HCT116 (cell line): ENCODE results near the gene NANOS2.

ENCODE experiments used
- ATF3 ChIP-seq: IDR thresholded peaks from 2 replicates; pipeline ENCODE4 v1.6.1; 2012
- CTCF ChIP-seq, 3 experiments: fragments of 200-600 bp in 1 of 3; sonication (generic) in 1 of 3; IDR thresholded peaks in 2 of 3; conservative IDR thresholded peaks in 1 of 3; 2 replicates each; pipeline ENCODE4 v1.5.1; 2012 to 2017; ENCODE audit warnings: low read depth in 2 of 3, low read length in 2 of 3, antibody characterized with exemption in 1 of 3, borderline replicate concordance in 1 of 3, control low read depth in 1 of 3, mild to moderate bottlenecking in 1 of 3, mixed read lengths in 1 of 3, mixed run types in 1 of 3, moderate library complexity in 1 of 3; ENCODE audit not compliant: insufficient read depth in 1 of 3
- EZH2 ChIP-seq: fragments of 200-600 bp; sonication (generic); IDR thresholded peaks from 2 replicates; pipeline ENCODE4 v1.6.1; 2017; ENCODE audit warnings: antibody characterized with exemption, mixed run types
- JUND ChIP-seq: IDR thresholded peaks from 2 replicates; pipeline ENCODE4 v1.6.1; 2012
- POLR2A ChIP-seq: IDR thresholded peaks from 2 replicates; pipeline ENCODE4 v1.7.0; 2011; ENCODE audit warnings: borderline replicate concordance; ENCODE audit not compliant: insufficient read depth, insufficient read length; ENCODE audit errors: extremely low read depth
- POLR2AphosphoS5 ChIP-seq: IDR thresholded peaks from 2 replicates; pipeline ENCODE4 v1.6.1; 2011; ENCODE audit warnings: mild to moderate bottlenecking, low read depth, low read length, moderate library complexity
- RAD21 ChIP-seq: IDR thresholded peaks from 2 replicates; pipeline ENCODE4 v1.6.1; 2012; ENCODE audit warnings: low read depth, mild to moderate bottlenecking
- REST ChIP-seq: IDR thresholded peaks from 2 replicates; pipeline ENCODE4 v1.6.1; 2012; ENCODE audit warnings: low read depth
- SIN3A ChIP-seq: IDR thresholded peaks from 2 replicates; pipeline ENCODE4 v1.6.1; 2012; ENCODE audit warnings: low read depth
- SP1 ChIP-seq: IDR thresholded peaks from 2 replicates; pipeline ENCODE4 v1.6.1; 2012; ENCODE audit warnings: low read depth
- TCF7L2 ChIP-seq: IDR thresholded peaks from 2 replicates; pipeline ENCODE4 v1.7.0; 2011; ENCODE audit warnings: borderline replicate concordance, inconsistent platforms; ENCODE audit not compliant: insufficient read depth, insufficient read length; ENCODE audit errors: extremely low read depth
- ZFX ChIP-seq: fragments of 450-650 bp; IDR thresholded peaks from 2 replicates; pipeline ENCODE4 v1.6.1; 2017

- no peak for TF ChIP-seq POLR2A
- TF ChIP-seq SP1: no peak
- TF ChIP-seq CTCF (IDR thresholded peaks at IDR 0.05 in 2 of 3, conservative IDR thresholded peaks at IDR 0.05 in 1 of 3; ENCODE audit: borderline replicate concordance in 1 of 3, insufficient read depth in 1 of 3, low read depth in 2 of 3, low read length in 2 of 3): no peak
- no peak for TF ChIP-seq SIN3A
- no peak for TF ChIP-seq REST
- TF ChIP-seq EZH2: no peak
- no peak for TF ChIP-seq ZFX
- TF ChIP-seq TCF7L2: no peak
- no peak for TF ChIP-seq POLR2AphosphoS5
- no peak for TF ChIP-seq JUND
- TF ChIP-seq RAD21: no peak
- TF ChIP-seq ATF3: no peak
Observed at GRCh38 chr19:45890877-45891276, 23.7 kb downstream of the NANOS2 start.
